Measurements from ENCODE around the gene TMEM150B.

Gene TMEM150B

DNA sequence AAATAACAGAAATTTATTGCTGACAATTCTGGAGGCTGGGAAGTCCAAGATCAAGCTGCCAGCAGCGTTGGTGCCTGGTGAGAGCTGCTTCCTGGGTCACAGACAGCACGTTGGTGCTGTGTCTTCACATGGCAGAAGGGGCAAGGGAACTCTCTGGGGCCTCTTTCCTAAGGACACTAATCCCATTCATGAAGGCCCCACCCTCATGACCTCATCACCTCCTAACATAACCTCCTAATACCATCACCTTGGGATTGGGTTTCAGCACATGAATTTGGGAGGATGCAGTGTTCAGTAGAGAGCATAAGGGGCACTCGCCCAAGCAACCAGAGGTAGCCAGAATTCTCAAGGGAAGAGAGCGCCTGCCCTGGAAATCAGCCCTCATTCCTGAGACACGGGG, 15.7 kb downstream of the TMEM150B start:
- no peak overlapping the region for H3K27ac ChIP-seq
- no peak for DNase-seq (ENCODE audit: low read depth, low spot score)

DNA sequence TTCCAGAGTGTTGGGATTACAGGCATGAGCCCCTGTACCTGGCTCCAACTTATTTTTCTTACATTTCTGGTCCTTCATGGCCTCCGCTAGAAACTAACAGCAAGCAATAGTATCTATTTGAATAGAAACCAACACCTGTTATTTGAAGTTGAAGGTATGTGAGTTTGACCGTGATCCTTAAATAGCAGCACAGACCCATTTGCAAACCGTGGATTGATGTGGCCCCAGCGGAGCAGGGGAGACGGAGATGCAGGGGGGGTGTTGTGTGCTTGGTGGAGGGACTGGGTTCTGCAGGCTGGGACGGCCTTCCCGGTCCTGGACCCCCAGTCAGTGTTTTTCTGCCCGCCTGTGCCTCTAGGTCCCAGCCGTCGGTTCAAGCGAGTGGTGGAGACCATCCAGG, 16.9 kb downstream of the TMEM150B start:
- H3K27ac ChIP-seq, result no peak overlapping the region
- DNase-seq (ENCODE audit: low read depth, low spot score), result no peak

DNA sequence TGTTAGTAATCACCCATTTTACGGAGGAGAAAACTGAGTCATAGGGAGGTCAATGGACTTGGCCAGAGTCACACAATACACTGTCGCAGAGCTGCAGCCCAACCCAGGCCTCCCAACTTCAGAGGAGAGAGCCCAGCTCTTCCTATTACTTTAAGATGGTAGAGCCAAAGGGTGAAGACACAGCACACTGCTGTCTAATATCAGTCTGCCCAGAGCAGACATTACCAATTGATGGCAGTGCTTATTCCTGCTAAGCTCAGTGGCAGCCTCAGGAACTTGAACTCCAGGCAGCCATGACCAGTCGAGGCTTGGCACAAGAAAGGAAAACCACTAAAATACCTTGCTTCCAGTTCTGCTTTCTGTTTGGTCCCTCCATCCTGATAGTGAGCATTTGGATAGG, 18.4 kb downstream of the TMEM150B start:
- no peak for DNase-seq (ENCODE audit: low read depth, low spot score)

DNA sequence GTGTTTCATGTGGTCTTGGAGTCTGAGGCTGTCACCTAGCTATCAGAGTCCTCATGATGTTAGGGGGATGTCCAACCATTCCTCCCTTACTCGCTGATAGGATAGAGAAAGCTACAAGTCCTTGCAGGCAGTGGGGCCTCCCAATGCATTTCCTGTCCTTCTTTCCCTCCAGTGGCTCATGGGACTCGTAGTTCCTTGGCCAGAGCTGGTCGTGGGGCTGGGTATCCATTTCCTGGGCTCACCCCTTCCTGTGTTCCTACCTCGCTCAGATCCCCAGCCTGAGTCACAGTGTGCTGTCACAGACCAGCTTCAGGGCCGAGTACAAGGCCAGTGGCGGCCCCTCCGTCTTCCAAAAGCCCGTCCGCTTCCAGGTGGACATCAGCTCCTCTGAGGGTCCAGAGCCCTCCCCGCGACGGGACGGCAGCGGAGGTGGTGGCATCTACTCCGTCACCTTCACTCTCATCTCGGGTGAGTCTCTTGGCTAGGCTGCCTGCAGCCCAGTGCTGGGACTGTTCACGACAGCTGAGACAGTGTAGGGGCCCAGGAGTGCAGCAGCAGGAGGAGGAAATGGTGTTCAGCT, 19.1 kb downstream of the TMEM150B start:
- H3K27ac ChIP-seq, result no peak overlapping the region
- DNase-seq (ENCODE audit: low read depth, low spot score), result no peak

More for the DNA sequence above, 18.4 kb downstream of the TMEM150B start:
- no peak overlapping the region for H3K27ac ChIP-seq

DNA sequence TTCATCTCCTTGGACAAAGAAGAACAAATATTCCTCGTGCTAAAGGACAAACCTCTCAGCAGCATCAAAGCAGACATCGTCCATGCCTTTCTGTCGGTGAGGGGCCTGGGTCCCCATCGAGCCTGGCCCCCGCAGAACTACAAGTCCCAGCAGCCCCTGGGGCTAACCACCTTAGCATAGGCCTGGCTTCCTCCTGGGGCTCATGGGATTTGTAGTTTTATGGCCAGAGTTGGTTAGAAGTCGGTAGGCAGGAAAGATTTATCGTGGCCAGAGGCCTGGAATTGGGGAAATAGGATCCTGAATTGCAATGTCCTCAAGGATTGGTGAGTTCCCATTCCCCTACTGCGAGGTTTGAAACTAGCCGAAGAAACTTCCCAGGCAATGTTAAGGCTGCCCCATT, 19.6 kb downstream of the TMEM150B start:
- H3K27ac ChIP-seq, result no peak overlapping the region
- no peak for DNase-seq (ENCODE audit: low read depth, low spot score)

DNA sequence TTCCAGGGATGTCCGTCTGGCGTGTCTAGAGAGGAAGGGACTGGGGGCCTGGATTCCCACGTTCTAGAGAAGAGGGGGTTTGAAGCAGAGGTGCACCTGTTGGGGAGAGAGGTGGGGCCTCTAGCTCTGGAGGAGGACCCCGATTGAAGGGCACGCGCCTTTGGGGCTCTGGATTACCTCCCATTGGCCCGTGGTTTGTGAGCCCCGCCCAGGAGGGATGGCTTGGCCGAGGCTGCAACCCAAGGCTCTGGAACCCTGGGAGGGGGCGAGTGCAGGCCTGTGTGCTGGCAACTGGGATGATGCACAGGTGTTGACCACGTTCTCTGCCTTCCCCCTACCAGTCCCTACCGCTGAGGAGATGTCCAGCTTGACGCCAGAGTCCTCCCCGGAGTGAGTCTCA, 20.2 kb downstream of the TMEM150B start:
- no peak overlapping the region for H3K27ac ChIP-seq
- DNase-seq (ENCODE audit: low read depth, low spot score), result no peak

DNA sequence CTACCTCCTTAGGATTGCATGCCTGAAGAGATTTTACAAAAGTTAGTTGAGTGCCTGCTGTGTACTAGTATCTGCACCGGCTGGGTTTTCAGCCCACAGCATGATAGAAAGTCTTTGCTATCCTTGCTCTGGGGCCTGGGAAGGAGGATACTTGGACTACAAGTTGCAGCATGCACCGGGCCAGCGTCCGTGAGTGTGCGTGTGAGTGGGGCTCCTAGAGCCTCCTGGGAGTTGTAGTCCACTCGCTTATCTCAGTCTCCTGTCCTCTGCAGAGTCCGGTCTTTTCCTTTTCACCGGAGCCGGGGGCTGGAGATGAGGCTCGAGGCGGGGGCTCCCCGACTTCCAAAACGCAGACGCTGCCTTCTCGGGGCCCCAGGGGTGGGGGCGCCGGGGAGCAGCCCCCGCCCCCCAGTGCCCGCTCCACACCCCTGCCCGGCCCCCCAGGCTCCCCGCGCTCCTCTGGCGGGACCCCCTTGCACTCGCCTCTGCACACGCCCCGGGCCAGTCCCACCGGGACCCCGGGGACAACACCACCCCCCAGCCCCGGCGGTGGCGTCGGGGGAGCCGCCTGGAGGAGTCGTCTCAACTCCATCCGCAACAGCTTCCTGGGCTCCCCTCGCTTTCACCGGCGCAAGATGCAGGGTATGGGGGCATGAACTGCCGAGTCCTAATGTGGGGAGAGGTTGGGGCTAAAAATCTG, 20.7 kb downstream of the TMEM150B start:
- no peak overlapping the region for H3K27ac ChIP-seq
- no peak for DNase-seq (ENCODE audit: low read depth, low spot score)

DNA sequence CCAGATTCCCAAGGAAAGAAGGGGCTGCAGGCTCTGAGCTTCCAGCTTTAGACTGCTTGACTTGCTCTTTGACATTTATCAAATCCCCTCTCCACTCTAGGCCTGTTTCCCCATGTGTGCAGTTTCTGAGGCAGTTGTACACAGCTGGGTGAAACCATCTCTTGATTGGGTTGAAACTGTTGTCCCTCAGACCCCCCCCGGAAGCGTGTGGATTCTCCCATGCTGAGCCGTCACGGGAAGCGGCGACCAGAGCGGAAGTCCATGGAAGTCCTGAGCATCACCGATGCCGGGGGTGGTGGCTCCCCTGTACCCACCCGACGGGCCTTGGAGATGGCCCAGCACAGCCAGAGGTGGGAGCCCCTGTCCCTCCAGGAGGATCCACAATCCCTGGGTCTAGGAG, 21.7 kb downstream of the TMEM150B start:
- no peak overlapping the region for H3K27ac ChIP-seq
- DNase-seq (ENCODE audit: low read depth, low spot score), result no peak

DNA sequence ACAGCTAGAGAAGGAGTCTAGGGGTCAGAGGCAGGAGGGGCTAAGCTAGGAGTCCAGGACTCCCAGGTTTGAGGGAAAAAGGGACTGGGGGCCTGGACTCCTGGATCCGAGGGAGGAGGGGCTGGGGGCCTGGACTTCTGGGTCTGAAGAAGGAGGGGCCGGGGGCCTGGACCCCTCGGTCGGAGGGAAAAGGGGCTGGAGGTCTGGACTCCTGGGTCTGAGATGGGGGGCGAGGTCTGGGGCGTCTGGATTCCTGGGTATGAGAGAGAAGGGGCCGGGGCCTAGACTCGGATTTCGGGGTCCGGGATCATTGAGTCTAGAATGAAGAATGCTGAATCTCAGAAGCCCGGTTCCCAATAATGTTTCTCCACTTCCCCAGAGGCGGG, 22.8 kb downstream of the TMEM150B start:
- no peak overlapping the region for H3K27ac ChIP-seq
- DNase-seq (ENCODE audit: low read depth, low spot score), result no peak

DNA sequence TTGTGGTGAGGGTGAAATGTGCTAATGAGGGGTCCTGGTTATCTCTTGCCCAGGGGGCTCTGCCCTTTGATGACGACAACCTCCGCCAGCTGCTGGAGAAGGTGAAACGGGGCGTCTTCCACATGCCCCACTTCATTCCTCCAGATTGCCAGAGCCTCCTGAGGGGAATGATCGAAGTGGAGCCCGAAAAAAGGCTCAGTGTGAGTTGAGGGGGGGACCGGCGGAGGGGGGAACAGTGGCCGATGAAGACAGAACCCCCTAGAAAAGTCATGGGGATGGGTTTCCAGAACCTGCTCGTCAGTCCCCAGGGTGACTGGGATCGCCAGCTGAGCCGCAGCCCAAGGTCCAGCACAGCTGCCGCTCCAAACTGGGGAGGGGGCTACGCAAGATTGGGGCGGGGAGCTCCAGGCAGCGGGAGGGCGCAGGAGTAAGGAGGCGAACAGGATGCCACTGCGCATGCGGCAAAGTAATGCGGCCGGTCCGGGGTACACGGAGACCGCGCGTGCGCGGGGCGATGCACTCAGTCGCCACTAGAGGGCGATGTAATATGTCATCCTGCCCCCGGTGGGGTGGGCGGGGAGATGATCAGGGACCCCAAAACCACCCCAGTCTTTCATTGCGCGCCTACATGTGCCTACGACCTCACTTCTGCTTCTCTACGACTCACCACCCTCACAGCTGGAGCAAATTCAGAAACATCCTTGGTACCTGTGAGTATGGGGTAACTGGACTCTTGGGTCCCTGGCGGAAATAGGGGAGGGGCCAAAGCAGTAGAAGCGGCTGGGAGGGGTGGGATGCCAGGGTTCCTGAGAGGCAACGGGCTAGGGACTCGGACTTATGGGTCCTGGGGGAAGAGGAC, 23.5 kb downstream of the TMEM150B start:
- DNase-seq (ENCODE audit: low read depth, low spot score), result no peak
- no peak overlapping the region for H3K27ac ChIP-seq

DNA sequence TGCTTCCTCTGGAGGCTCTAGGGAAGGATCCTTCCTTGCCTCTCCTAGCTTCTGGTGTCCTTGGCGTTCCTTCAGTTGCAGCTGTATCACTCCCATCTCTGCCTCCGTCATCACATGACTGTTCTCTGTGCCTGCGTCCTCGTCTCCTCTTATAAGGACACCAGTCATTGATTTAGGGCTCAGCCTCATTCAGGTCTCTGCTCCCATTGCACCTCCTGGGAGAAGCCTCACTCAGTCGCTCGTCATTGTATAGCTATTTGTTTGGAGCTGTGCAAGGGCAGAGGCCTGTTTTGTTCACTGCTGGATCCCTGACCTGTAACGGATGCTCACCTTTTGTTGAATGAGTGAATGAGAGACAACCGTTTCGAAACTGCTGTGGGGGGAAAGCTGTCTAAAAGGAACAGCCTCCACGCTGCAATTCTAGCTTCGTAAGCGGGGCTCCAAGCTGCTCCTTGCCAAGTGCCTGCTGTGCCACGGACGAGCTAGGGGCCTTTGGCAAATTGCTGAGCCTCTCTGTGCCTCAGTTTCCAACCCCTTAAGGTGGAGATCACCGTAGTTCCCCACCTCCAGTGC, 24.2 kb downstream of the TMEM150B start:
- no peak for DNase-seq (ENCODE audit: low read depth, low spot score)

DNA sequence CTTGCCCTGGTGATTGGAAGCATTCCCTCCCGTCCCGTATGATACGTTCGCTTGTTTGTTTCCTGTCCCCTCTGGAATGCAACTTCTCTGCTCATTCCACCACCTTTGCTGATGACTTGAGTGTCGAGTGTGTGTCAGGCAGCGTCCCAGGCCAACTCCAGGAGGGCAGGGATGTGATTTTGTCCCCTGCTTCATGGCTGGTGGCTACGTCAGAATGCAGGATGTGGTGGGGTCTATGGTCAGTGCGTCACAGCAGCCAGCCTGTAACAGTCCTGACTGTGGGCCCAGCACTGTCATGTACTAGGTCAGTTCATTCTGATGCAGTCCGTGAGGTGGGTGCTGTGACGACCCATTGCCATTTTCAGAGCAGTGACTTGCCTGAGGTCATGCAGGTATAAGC, 25.1 kb downstream of the TMEM150B start:
- no peak for DNase-seq (ENCODE audit: low read depth, low spot score)
- H3K27ac ChIP-seq, result no peak overlapping the region

More for the DNA sequence above, 24.2 kb downstream of the TMEM150B start:
- no peak overlapping the region for H3K27ac ChIP-seq

DNA sequence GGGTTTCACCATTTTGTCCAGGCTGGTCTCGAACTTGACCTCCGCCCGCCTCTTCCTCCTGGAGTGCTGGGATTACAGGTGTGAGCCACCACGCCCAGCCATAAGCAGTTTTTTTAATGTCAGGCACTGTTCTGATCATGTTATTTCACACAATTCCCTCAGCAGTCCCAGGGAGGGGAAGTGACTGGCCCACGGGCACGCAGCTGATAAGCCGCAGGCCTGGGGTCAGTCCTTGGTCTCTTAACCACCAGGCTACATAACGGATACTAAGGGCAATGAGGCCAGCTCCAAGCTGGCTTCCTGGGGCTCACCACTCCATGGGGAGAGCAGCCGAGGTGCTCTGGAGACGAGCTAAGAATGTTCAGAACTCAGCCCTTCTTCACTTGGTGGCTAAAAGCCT, 27.9 kb downstream of the TMEM150B start:
- DNase-seq (ENCODE audit: low read depth, low spot score), result no peak
- no peak overlapping the region for H3K27ac ChIP-seq

DNA sequence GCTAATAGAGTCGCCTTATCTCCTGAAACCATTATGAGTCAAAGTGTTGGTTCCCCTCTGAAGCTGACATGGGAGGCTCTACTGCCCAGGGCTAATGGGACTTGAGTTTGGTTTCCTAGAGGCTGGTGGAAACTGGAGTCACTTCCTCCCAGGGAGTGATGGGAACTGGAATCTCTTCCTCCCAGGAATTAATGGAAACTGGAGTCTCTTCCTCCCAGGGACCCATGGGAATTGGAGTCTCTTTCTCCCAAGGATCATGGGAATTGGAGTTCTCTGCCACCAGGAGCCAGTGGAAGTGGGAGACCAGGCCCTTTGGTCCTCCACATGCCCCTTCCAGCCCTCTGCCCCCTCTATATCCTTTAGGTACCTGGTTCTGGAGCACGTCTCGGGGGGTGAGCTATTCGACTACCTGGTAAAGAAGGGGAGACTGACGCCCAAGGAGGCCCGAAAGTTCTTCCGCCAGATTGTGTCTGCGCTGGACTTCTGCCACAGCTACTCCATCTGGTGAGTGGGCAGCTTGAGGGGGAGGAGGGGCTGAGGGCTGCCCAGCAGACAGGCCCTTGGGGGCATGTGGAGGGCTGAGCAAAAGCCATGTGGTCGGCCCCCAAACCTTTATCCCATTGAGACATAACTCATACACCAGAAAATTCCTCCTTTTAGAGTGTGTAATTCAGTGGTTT, 35.9 kb downstream of the TMEM150B start:
- no peak for DNase-seq (ENCODE audit: low read depth, low spot score)
- no peak overlapping the region for H3K27ac ChIP-seq

DNA sequence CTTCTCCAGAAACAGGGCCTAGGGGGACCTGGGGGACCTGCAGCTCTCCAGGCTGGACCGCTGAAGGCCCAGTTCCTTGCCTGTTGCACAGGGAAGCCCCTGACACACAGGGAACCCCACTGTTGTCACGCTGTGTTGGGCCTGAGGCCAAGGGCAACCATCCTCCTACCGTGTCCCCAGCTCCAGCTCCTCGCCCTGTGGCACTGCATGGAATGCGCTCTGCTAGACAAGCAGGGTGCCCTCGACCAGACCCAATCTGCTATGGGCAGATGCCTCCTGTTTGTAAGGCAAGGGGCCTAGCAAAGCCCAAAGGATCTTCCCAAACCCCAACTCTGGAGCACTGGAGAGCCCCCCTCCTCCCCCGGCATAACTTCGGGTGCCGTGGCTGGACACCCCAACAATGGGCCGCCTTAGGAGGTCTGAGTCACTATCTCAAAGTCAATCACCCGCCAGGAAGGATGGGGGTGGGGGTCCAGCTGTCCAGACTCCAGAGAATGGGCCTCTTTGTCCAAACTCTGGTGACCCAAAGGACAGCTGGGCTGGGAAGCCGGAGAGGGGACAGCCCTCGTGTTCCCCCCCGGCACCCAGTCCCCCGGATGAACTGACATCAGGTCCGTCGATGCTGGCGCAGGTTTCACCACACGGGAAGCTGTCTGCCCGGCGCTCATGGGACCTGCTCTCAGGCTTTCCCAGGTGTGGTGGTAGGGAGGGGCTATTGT, 37.6 kb downstream of the TMEM150B start:
- H3K27ac ChIP-seq, result no peak overlapping the region
- DNase-seq (ENCODE audit: low read depth, low spot score), result no peak

DNA sequence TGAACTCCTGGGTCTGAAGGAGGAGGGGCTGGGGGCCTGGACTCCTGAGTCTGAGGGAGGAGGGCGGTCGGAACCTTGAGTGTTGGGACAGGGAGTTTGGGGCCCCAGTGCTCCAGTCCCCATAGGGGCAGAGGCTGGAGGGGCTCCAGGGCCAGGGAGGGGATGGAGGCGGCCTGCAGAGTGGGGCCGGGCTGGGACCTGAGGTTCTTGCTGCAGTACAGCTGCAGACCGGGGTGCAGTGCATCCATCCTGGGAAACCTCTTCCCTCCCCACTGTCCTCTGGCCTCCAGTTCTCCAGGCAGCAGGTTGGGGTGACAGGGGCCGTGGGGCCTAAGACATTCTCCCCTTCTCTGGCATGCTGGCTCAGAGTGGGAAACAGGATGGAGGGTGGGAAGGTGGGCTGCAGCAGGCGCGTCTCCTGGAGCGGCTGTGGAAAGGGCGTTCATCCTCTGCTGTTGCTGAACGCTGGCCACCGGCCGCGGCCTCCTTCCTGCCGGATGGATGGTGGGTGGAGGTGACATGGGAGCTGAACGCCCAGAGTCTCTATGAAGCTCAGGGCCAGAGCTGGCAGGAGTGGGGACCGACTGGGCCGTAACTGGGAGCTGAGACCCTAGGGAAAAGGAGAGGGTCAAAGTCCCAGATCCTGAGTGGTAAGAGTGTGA, 39.8 kb downstream of the TMEM150B start:
- no peak overlapping the region for H3K27ac ChIP-seq
- DNase-seq (ENCODE audit: low read depth, low spot score), result no peak

DNA sequence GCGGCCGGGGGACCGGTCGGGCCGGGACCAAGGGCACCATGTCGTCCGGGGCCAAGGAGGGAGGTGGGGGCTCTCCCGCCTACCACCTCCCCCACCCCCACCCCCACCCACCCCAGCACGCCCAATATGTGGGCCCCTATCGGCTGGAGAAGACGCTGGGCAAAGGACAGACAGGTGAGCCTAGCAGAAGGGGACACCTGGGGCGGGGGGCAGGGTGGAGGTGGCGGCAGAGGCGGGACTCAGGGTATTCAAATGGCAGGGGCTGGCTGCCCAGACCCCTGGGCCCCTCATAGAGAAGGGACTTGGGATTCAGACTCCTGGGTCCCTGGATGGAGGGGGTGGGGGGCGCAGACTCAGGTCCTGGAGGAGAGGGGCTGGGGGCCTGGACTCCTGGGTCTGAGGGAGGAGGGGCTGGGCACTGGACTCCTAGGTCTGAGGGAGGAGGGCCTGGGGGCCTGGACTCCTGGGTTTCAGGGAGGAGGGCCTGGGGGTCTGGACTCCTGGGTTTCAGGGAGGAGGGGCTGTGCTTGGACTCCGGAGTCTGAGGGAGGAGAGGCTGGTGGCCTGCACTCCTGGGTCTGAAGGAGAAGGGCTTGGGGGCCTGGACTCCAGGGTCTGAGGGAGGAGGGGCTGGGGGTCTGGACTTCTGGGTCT, 40.6 kb downstream of the TMEM150B start:
- no peak overlapping the region for H3K27ac ChIP-seq
- DNase-seq (ENCODE audit: low read depth, low spot score), result no peak

DNA sequence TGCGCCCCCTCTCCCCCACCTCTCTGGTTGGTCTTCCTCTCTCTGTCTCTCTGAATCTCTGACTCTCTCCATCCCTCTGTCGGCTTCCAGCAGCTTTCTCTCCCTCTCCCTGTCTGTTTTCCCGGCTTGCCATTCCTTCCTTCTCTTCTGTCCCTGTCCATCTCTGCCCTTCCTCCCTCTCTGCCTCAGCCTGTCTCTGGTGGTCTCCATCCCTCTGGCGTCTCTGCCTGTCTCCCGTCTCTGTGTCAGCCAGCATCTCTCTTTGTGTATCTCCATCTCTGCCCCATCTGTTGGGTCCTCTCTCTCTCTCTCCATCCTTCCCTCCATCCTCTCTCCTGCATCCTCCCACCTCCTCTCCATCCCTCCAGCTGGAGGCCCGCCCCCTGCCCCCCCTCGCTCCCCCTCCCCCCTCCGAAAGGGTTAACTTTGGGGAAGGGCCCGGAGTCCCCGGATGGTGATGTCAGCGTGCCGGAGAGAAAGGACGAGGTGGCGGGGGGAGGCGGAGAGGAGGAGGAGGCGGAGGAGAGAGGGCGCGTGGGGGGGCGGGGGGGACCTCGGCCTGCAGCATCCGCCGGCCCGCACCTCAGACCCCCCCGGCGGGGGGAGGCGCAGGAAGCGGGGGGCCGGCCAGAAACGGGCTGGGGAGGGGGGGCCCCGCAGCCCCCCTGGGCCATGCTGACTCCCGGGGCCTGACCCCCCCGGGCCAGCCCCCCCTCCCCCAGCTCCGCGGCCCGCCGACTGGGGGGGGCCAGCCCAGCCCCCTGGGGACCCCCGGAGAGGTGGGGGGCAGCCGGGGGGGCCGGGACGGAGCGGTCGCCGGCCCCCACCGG, 41.4 kb downstream of the TMEM150B start, which contains the start of gene BRSK1:
TSS of gene BRSK1 (plus strand) at position 450 of the 830 bp plus-strand sequence. CDS start 446 bp downstream, outside the sequence.
- H3K27ac ChIP-seq, result no peak within 1 kb of the TSS
- DNase-seq (ENCODE audit: low read depth, low spot score), result no peak
